GM21723 (cell line): ENCODE measurements around the gene SPNS2.

Experiments
- ATAC-seq: cut with Tn5 transposase; IDR thresholded peaks from one replicate; pipeline ENCODE4 v1.9.1; 2021; ENCODE audit warnings: mild to moderate bottlenecking, moderate library complexity; ENCODE audit not compliant: unreplicated experiment

Gene SPNS2

DNA sequence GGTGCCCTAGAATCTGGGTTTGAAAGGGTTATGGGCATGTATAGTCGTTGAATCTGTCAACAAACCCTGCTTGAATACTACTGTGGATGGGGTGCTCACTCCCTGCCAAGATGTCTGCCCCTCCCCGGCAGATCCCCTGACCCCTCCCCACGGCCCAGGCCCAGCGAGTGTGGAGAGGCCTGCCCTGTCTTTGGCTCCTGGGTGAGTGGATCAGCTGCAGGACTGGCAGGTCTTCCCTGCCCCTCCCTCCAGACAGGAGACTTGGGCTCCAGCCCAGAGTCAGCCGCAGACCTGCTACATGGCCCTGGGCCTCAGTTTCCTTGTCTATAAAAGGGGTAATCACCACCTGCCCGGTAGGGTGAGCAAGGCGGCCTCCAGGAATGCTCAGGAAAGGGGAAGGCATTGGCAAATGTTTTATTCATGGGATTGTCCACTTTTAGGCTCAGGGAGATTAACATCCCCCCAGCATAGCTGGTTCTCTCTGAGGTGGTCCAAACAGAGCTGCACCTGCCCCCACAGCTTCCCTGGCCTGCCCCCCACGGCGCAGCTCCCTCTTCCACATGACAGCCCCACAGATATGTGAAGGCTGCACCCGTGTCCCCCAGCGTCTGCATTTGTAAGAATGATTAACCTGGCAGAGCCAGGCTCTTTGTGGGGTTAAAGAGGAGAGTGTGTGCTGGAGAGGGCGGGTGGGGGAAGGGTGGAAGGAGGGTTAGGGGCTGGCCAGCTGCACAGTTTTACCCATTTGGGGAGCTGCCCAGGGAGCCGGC lies 18.5 kb upstream of the SPNS2 start:
- ATAC-seq, result no peak

DNA sequence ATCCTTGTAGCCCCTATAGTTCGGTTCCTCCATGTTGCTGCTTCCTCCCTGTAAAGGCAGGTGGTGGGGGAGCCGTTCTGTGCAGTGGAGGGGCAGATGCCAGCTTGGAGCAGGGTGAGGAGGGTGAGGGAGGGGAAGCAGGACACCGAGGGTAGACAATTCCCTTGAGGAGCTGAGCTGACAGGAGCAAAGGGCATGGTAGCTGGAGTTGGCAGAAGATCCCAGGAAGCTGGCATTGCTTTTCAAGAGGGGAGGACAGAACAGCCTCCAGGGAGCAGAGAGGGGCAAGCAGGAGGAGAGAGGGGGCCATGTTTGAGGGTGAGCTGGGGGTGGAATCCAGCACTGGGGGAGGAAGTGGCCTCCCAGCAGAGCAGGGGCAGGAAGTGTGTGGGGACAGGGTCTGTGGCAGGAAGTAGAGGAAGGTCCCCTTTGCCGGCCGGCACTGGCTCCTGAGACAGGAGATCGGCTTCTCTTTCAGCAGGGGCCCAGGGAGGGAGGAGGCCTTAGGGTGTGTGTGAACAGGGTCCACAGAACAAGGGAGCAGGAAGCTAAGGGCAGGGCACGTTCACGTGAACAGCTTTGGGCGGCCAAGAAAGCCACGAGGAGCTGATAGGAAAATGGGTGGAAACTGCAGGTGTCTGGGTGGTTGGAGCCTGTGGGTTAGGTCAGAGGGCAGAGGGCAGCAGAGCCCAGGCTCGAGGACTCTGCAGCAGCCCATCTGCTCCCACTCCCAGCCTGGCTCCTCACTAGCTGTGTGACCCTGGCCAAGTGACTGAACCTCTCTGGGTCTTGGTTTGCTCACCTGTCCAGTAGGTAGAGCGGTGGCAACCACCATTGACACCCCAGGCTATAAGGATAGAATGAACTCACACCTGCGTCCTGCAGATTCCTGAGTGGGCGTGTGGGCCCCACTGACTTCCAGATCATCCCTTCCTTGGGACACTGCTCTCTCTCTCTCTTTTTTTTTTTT lies 17.5 kb upstream of the SPNS2 start:
- no peak for ATAC-seq

DNA sequence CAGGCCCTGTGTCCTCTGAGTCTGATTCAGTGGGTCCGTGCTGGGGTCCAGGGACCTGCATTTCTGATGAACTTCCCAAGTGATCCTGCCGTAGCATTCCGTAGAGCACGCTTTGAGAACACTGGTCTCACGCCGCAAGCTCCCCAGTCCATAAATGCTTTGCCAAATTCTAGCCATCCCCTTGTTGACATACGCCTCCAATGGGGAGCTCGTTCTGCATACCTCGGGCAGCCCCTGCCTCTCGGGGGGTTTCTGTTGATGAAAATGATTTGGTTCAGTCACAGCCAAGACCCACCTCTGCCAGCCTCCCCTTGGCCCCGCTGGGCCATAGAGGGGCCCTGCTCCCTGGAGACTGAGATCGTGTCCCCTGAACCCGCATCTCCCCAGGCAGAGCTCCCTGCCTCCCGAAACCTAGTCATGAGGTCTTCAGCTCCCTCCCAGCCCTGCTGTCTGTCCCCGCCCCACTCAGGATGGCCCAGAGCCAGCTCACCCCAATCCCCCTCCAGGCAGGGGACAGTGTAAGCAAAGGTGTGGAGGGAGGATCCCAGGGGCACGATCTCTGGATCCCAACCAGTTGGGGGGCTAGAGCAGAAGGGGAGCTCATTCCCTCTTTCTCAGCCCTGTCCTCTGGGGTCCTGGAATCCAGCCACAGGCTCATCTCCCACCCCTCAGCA lies 16.2 kb upstream of the SPNS2 start:
- ATAC-seq, result no peak

DNA sequence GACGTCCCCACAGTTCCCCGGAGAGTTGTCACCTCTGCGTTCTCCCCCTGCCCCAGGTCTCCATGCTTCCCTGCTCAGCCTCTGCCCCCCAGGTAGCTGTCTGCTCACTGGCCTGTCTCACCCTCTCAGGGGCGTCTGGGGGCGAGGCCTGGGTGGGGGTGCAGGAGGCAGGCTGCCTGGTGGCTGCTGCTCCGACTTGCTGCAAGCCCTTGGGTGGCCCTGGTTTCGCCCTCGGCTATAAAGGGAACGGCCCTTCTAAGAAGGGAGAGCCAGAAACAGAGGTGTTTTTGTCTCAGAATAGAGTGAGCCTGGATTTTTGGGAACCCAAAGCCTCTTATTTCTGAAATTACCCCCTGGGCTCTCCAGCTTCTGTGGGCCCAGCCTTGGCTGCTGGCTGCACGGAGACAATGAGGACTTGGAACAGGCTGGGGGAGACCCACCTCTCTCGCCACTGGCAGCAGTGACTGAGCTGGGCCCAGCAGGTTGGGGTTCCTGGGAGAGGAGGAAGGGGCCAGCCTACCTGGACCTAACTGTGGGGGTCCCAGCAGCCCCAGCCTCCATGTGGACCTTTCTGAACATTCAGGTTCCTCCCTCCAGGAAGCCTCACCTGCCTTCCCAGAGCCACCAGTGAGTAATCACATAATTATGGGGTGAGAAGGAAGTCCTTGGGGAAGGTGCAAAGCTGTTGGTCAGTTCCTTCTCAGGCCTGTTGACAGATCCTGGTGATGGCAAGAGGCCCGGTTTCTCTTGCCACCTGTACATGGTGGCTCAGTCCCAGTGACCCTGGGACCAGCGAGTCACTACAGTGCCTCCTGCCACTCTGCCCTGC lies 15.5 kb upstream of the SPNS2 start:
- no peak for ATAC-seq

DNA sequence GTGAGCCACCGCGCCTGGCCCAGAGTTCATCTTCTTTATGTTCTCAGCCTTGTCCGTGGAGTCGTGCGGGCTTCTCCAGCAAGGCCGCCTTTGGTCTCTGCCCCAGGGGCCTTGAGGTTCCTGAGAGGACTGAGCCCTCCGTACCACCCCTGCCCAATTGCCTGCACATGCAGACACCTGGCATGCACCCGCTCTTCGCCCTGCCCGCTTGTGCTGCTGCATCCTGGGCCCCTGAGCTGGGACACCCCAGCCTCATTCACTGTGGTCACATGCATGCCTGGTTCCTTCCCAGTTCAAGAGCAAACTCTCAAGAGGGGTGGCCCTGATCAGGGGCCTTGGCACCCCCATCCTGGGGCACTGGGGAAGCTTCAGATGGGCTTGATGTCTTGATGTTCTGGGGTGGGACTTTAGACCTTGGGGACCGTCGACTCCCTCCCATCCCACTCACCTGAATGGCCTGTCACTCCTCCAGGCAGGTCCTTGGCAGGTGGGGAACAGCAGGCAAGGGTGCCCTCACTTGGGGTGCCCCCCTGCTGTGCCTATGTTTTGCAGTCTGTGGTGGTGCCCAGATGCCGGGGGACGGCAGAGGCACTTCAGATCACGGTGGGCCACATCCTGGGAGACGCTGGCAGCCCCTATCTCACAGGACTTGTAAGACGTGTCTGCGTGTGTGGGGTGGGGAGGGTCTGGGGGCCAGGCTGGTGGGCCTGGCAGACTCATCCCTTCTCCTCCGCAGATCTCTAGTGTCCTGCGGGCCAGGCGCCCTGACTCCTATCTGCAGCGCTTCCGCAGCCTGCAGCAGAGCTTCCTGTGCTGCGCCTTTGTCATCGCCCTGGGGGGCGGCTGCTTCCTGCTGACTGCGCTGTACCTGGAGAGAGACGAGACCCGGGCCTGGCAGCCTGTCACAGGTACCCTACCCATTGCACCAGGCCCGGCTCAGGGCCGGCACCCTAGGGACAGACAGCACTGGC lies 12.7 kb upstream of the SPNS2 start:
- ATAC-seq, result no peak

DNA sequence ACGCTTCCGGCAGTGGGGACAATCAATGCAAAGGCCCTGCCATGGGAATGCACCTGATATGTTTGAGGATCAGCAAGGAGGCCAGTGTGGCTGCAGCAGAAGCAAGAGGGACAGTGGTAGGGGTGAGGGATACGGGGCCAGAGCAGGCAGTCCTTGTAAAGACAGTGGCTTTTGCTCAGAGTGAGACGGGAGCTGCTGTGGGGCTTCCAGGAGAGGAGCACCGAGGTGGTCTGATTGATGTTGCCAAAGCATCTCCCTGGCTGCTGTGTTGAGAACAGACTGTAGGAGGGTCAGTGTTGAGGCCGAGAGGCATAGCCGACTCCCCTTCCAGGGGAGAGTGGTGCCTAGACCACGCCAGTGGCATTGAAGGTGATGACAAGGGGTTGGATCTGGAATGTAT lies 11.4 kb upstream of the SPNS2 start:
- ATAC-seq, result no peak

DNA sequence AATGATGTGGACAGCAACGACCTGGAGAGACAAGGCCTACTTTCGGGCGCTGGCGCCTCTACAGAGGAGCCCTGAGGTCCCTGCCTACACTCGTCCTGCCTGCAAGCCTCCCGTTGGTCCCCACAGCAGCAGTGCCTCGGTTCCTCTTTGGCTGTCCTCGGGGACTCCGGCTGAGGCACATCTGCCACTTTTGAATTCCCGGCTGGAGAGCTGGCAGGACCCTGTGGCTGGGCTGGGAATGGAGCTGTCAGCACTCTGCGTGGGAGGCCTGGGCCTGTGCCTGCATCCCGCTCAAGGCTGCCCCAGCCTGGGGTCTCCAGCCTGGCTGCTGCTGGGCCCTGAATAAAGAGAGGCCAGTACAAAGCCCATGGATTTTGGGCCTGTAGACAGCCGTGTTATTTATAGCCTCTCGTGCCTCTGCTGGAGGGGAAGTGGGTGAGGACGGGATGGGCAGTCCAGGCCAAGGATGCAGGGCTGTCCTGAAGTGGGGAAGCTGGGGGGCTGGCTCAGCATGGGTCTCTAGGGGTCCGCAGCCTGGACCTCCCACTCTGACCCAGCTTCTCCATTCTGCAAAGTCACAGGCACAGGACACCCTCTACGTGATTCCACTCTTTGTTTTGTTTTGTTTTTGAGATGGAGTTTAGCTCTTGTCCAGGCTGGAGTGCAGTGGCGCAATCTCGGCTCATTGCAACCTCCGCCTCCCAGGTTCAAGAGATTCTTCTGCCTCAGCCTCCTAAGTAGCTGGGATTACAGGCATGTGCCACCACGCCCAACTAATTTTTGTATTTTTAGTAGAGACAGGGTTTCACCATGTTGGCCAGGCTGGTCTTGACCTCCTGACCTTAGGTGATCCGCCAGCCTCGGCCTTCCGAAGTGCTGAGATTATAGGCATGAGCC lies 10.6 kb upstream of the SPNS2 start:
- no peak for ATAC-seq

- ATAC-seq, result no peak
Measured at GRCh38 chr17:4488989-4489595, 9.6 kb upstream of the SPNS2 start.

DNA sequence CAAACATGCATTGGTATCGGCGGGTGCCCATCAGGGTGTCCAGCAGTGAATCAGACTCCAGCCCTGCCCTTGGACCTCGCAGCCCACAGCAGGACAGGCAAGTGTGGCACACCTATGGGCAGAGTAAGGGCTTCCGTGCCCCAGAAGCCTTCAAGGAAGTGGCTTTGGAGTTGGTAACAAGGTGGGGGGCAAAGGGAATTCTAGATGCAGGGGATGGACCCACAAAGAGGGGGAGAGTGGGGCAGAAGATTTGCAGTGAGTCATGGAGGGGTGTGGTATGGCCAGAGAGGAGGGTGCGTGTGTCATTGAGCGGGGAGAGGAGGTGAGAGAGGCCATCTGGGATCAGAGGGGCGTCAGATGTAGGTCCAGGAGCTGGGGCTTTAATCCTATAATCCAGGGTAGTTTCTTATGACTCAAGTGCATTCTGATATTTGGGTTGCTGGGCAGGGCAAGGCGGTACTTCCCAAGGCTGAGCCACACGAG lies 8.5 kb upstream of the SPNS2 start:
- ATAC-seq, result no peak

- ATAC-seq, result no peak
Measured at GRCh38 chr17:4490637-4491061, 8.0 kb upstream of the SPNS2 start.

DNA sequence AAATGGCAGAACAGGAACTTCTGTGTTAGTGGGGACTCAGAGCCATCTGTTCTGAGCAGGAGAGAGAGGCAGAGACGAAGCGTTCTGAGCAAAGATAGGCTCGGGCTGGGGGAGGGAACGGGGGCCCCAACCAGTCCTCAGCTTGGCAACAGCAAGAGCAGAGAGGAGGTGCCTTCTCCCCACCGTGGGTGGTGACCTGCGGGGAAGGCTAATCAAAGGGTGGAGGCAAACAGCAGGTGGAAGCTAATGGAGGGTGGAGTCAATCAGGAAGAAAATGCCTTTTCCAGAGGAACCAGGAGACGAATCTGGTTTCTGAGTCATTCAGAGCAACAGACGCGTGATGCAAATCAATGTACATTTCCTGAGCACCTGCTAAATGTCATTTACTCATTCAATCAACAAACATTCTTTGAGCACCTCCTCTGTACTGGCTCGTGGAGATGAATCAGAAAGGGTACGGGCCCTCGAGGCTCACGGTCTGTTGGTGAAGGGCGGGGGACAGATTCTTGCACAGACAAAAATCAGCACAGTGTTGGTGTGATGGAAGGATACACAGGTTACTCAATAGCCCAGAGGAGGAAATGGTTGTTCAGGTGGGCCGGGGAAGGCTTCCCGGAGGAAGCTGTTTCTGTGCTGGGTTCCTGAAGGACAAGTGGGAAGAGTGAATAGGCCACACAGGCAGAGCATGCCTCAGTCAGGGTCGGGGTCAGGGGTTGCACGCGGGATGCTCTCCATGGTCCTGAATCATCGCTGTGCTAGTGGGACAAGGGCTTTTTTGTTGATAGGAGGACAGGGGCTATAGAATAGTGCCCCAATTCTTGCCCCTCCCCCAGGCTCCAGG lies 5.7 kb upstream of the SPNS2 start:
- ATAC-seq, result no peak

- no peak for ATAC-seq
Measured at GRCh38 chr17:4497101-4497824, 1.4 kb upstream of the SPNS2 start.

DNA sequence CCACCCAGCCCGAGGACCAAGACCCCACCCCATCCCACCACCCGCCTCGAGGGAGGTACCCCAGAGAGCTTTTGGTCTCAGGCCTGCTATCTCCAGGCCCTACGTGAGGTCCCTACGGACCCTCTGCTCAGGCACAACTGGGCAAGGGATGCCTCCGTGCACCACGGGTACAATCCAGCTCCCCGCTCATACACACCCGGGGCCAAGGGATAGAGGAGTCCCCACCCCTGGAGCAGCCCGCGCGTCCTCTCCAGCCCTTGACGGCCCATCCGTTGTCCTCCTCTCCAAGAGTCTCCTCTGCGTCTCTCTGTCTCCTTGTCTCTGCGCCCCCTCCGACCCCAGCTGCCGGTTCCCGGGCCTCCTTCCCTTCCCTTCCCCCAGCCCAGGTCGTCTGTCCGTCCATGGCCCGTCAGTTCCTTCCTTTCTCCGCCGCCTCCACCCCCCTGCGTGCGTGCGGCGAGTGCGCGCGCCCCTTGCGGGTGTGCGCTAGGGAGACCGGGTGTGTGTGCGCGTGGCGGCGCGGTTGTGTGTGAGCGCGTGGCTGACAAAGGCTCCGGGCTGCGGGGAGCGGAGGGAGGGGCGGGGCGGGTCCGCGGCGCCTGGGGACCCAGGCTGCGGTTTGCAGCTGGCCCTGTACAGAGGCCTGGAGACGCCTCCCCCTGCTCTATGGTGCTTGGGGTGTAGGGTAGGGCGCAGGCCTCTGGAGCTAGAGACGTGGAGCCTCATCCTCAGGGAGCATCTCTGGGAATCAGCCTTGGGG lies 930 bp downstream of the SPNS2 start:
- no peak for ATAC-seq

- ATAC-seq, result no peak
Measured at GRCh38 chr17:4500191-4500571, 1.5 kb downstream of the SPNS2 start.

- ATAC-seq, result no peak
Measured at GRCh38 chr17:4501295-4501949, 2.7 kb downstream of the SPNS2 start.
